Gastrocnemius medialis (tissue), 4 donors: Measurements from ENCODE around the gene MT1B. TPM values are rescaled to one million over a fixed set of nuclear protein-coding genes. Genes with fewer than 3 reads are reported as not detected.
"Not testable (repeated sequence)": the region's sequence is repeated elsewhere in the genome, so short reads cannot be mapped to it uniquely, and the experiment has no call there.

Experiments used
- ATAC-seq, 2 donors: fragments of 150-250 bp; one replicate each; pipeline ENCODE4 v1.9.1; 2016
- DNase-seq, 2 donors: peaks; one replicate each; pipeline ENCODE4 v3.0.0-alpha.2; 2019
- H3K27ac ChIP-seq, 4 donors: fragments of 200-600 bp; sonication (generic); 1 replicate in 1 of 4; 2 replicates in 3 of 4; pipeline ENCODE4 v1.5.1; 2016 to 2018; ENCODE audit warnings: mild to moderate bottlenecking in 2 of 4, moderate library complexity in 1 of 4
- H3K27me3 ChIP-seq, 3 donors: fragments of 200-600 bp; sonication (generic) in 2 of 3; 1 replicate in 1 of 3; 2 replicates in 2 of 3; pipeline versions ENCODE4 v1.5.1 to v1.6.0; 2016 to 2019; ENCODE audit warnings: mild to moderate bottlenecking in 1 of 3, moderate library complexity in 1 of 3
- H3K36me3 ChIP-seq, 2 donors: fragments of 200-600 bp; sonication (generic) in 1 of 2; one replicate each; pipeline ENCODE4 v1.5.1; 2017 to 2018
- H3K4me1 ChIP-seq, 2 donors: fragments of 200-600 bp; sonication (generic) in 1 of 2; one replicate each; pipeline ENCODE4 v1.5.1; 2016 to 2017; ENCODE audit warnings: mild to moderate bottlenecking in 2 of 2
- H3K4me3 ChIP-seq, 4 donors: fragments of 200-600 bp; sonication (generic) in 3 of 4; 1 replicate in 1 of 4; 2 replicates in 3 of 4; pipeline ENCODE4 v1.5.1; 2016 to 2019; ENCODE audit warnings: mild to moderate bottlenecking in 2 of 4
- H3K9me3 ChIP-seq, 3 donors: fragments of 200-600 bp; sonication (generic) in 2 of 3; 1 replicate in 1 of 3; 2 replicates in 2 of 3; pipeline ENCODE4 v1.5.1; 2016 to 2019
- CTCF ChIP-seq, 5 experiments: fragments of 450-650 bp in 3 of 5; fragments of 200-600 bp in 2 of 5; sonication (generic) in 2 of 5; IDR thresholded peaks in 4 of 5; conservative IDR thresholded peaks in 1 of 5; 1 replicate in 4 of 5; 2 replicates in 1 of 5; pipeline ENCODE4 v1.5.1; 2016 to 2019; ENCODE audit warnings: antibody characterized with exemption in 5 of 5, mild to moderate bottlenecking in 3 of 5, moderate library complexity in 3 of 5
- POLR2A ChIP-seq, 2 donors: fragments of 450-650 bp; IDR thresholded peaks; one replicate each; pipeline ENCODE4 v1.6.1; 2017; ENCODE audit warnings: antibody characterized with exemption in 2 of 2, mild to moderate bottlenecking in 2 of 2, moderate library complexity in 2 of 2
- in situ Hi-C, 4 donors: fragments of 200-750 bp; cut with MboI; loops; one replicate each; pipeline versions ENCODE4 v1.15.0 to v1.8.0; 2017; ENCODE audit warnings: low sequenced_read_pairs in 4 of 4
- intact Hi-C: fragments of 100-400 bp; cut with DNase I; formaldehyde crosslinking; loops from one replicate; pipeline ENCODE4 v1.15.1; 2023; ENCODE audit warnings: low total_unique reads
- total RNA-seq, 4 donors: library from RNA; depleted of rRNA; stranded (reverse); fragments of >200 nt; gene quantifications; one replicate each; pipeline versions ENCODE4 v1.1.0 to v1.2.3, GENCODE V29; 2016

Gene MT1B
- total RNA-seq, 4 donors from 2014 or later: not detected

- TF ChIP-seq POLR2A (IDR thresholded peaks at IDR 0.05) (no peak), CTCF (IDR thresholded peaks at IDR 0.05 in 4 of 5, conservative IDR thresholded peaks at IDR 0.05 in 1 of 5) (no peak)
- no peaks in the 10 kb centered on the region for H3K36me3 ChIP-seq
Observed at GRCh38 chr16:56615353-56615752, 36.3 kb upstream of the MT1B start.

GRCh38 chr16:56616608-56617211, 35.0 kb upstream of the MT1B start:
- peak overlapping the region; percentile 47 to 63 (median 55) for H3K4me3 ChIP-seq
- in situ Hi-C loops: no loop called here
- DNase-seq (no peak), ATAC-seq (no peak)
- TF ChIP-seq POLR2A (IDR thresholded peaks at IDR 0.05) (no peak), CTCF (IDR thresholded peaks at IDR 0.05 in 4 of 5, conservative IDR thresholded peaks at IDR 0.05 in 1 of 5) (no peak)
- H3K36me3 ChIP-seq: no peaks in the 10 kb centered on the region
- H3K9me3 ChIP-seq: no peaks in the 10 kb centered on the region
- peak overlapping the region; percentile 65 to 77 (median 74) for H3K27ac ChIP-seq
- no peaks in the 10 kb centered on the region for H3K27me3 ChIP-seq
- peaks cover 16 to 28% of the 10 kb centered on the region in 2 donors for H3K4me1 ChIP-seq
- intact Hi-C loops: no loop called here

More at GRCh38 chr16:56615353-56615752, 36.3 kb upstream of the MT1B start:
- no peak overlapping the region for H3K27ac ChIP-seq
- H3K27me3 ChIP-seq: no peaks in the 10 kb centered on the region
- in situ Hi-C loops (no loop called here), intact Hi-C loops (no loop called here)
- DNase-seq (no peak), ATAC-seq (no peak)
- peaks cover 29 to 41% of the 10 kb centered on the region in 2 donors for H3K4me1 ChIP-seq
- no peaks in the 10 kb centered on the region for H3K9me3 ChIP-seq
- H3K4me3 ChIP-seq: no peak overlapping the region

GRCh38 chr16:56617212-56618085, 34.2 kb upstream of the MT1B start:
- ATAC-seq (peak; percentile 80 to 91), DNase-seq (peak; percentile 58 to 87)
- H3K36me3 ChIP-seq: no peaks in the 10 kb centered on the region
- H3K4me1 ChIP-seq: peaks cover 9 to 20% of the 10 kb centered on the region in 2 donors
- peak overlapping the region; percentile 65 to 77 (median 74) for H3K27ac ChIP-seq
- intact Hi-C loops (no loop called here), in situ Hi-C loops (no loop called here)
- no peaks in the 10 kb centered on the region for H3K27me3 ChIP-seq
- peak overlapping the region; percentile 47 to 63 (median 55) for H3K4me3 ChIP-seq
- TF ChIP-seq POLR2A (IDR thresholded peaks at IDR 0.05) (peak; percentile 48 to 49), CTCF (IDR thresholded peaks at IDR 0.05 in 4 of 5, conservative IDR thresholded peaks at IDR 0.05 in 1 of 5) (peak in 2 of 5 experiments; percentile 15 to 29)
- H3K9me3 ChIP-seq: no peaks in the 10 kb centered on the region

- peak overlapping the region in 1 of 4 donors; percentile 47 for H3K4me3 ChIP-seq
- intact Hi-C loops (no loop called here), in situ Hi-C loops (no loop called here)
- H3K9me3 ChIP-seq: no peaks in the 10 kb centered on the region
- ATAC-seq (no peak), DNase-seq (no peak)
- no peaks in the 10 kb centered on the region for H3K27me3 ChIP-seq
- H3K36me3 ChIP-seq: no peaks in the 10 kb centered on the region
- H3K27ac ChIP-seq: peak overlapping the region in 1 of 4 donors; percentile 77
- TF ChIP-seq POLR2A (IDR thresholded peaks at IDR 0.05): no peak
- peaks cover 9 to 19% of the 10 kb centered on the region in 2 donors for H3K4me1 ChIP-seq
Observed at GRCh38 chr16:56618138-56618537, 33.5 kb upstream of the MT1B start.

- Histone ChIP-seq H3K27ac (no peak overlapping the region), H3K9me3 (no peaks in the 10 kb centered on the region), H3K4me1 (peaks cover 9 to 25% of the 10 kb centered on the region in 2 donors), H3K27me3 (no peaks in the 10 kb centered on the region), H3K36me3 (no peaks in the 10 kb centered on the region), H3K4me3 (no peak overlapping the region)
- intact Hi-C loops: no loop called here
- TF ChIP-seq CTCF (IDR thresholded peaks at IDR 0.05 in 4 of 5, conservative IDR thresholded peaks at IDR 0.05 in 1 of 5): no peak
- TF ChIP-seq POLR2A (IDR thresholded peaks at IDR 0.05): no peak
- in situ Hi-C loops: no loop called here
- no peak for ATAC-seq
- DNase-seq: no peak
Observed at GRCh38 chr16:56620339-56620897, 31.3 kb upstream of the MT1B start.

- H3K36me3 ChIP-seq, H3K27ac ChIP-seq, in situ Hi-C loops, H3K9me3 ChIP-seq, intact Hi-C loops, ATAC-seq, H3K27me3 ChIP-seq, DNase-seq, H3K4me3 ChIP-seq: not testable (repeated sequence)
- peaks cover 19 to 34% of the 10 kb centered on the region in 2 donors for H3K4me1 ChIP-seq
Observed at GRCh38 chr16:56621665-56622445, 29.8 kb upstream of the MT1B start.

GRCh38 chr16:56623184-56623583, 28.5 kb upstream of the MT1B start:
- H3K27ac ChIP-seq, intact Hi-C loops, DNase-seq, H3K4me3 ChIP-seq, ATAC-seq, H3K36me3 ChIP-seq, H3K27me3 ChIP-seq, H3K9me3 ChIP-seq, in situ Hi-C loops: not testable (repeated sequence)
- peaks cover 18 to 26% of the 10 kb centered on the region in 2 donors for H3K4me1 ChIP-seq
